Right lobe of liver (tissue), 4 donors: ENCODE results near the gene PTPN13.

Experiments used
- CTCF ChIP-seq, 4 donors: fragments of 200-600 bp in 3 of 4; fragments of 450-650 bp in 1 of 4; IDR thresholded peaks; one replicate each; pipeline versions ENCODE4 v1.5.1 to v1.8.0; 2016 to 2022; ENCODE audit warnings: antibody characterized with exemption in 4 of 4, mild to moderate bottlenecking in 2 of 4
- POLR2A ChIP-seq: fragments of 450-650 bp; IDR thresholded peaks from one replicate; pipeline ENCODE4 v1.6.1; 2017; ENCODE audit warnings: antibody characterized with exemption, mild to moderate bottlenecking
- donor health status: DM: no; HTN: no; CAD: no.
- donor health status: DM: no; HTN: no; CAD: no.
- donor health status: DM: no; HTN: yes; CAD: no.

DNA sequence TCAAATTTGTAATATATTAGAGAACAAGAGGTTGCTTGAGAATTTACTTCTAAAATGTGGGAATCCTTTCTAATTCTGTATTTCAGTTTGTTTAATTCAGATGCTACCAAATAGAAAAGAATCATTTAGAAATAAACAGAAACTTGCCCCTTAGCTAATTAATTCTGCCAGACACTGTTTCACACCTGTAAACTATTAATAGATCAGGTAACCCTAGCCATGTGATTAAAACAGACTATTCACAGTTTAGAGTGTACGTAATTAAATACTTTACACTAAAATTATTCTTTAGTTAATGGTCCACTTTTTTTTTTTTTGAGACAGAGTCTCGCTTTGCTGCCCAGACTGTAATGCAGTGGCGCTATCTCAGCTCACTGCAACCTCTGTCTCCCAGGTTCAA is 124.0 kb downstream of the PTPN13 start:
- no peak for TF ChIP-seq CTCF (IDR thresholded peaks at IDR 0.05)
- TF ChIP-seq POLR2A = no peak
